ENCODE results near the gene SLC47A2. TPM values are rescaled to one million over a fixed set of nuclear protein-coding genes. Genes with fewer than 3 reads are reported as not detected.

SLC47A2 gene
- total RNA-seq, 1 donor from 2014 or later, result not detected

GRCh38 chr17:19753661-19754463 is 37.5 kb upstream of the SLC47A2 start:
- DNase-seq (ENCODE audit: low spot score in 2 of 2, unreplicated experiment in 2 of 2), result no peak
- TF ChIP-seq CTCF (IDR thresholded peaks at IDR 0.05; ENCODE audit: unreplicated experiment), result no peak
- no peaks in the 10 kb centered on the region for H3K36me3 Mint-ChIP-seq
- H3K4me1 Mint-ChIP-seq, result peaks cover 5% of the 10 kb centered on the region
- H3K27me3 Mint-ChIP-seq (ENCODE audit: low read depth), result no peaks in the 10 kb centered on the region
- no peak overlapping the region for H3K4me3 Mint-ChIP-seq
- H3K27ac Mint-ChIP-seq, result no peak overlapping the region
- no peaks in the 10 kb centered on the region for H3K9me3 Mint-ChIP-seq

DNA sequence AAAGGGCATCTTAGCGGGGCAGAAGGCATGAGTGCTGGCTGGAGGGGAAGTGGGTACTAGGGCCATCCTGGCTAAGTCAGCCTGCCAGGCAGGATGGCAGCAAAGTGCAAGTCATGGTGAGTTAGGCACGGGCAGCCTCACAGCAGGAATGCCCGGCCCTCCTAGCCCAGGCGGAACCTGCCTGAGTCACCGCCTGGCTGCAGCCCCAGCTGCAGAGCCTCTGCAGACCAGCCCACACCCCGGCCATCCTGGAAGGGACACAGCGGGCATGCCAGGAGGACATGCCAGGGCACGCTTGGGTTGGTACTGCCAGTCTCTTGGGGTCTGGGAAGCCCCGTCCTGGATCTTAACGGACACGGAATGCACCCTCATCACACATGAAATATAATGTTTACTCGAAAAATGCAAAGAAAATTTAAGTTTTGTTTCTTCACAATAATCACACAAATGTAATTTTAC is 36.7 kb upstream of the SLC47A2 start:
- Mint-ChIP-seq H3K9me3 (no peaks in the 10 kb centered on the region), H3K4me1 (peaks cover 5% of the 10 kb centered on the region), H3K27me3 (ENCODE audit: low read depth) (no peaks in the 10 kb centered on the region), H3K36me3 (no peaks in the 10 kb centered on the region), H3K27ac (no peak overlapping the region), H3K4me3 (no peak overlapping the region)
- no peak for TF ChIP-seq CTCF (IDR thresholded peaks at IDR 0.05; ENCODE audit: unreplicated experiment)
- DNase-seq (ENCODE audit: low spot score in 2 of 2, unreplicated experiment in 2 of 2), result no peak

GRCh38 chr17:19752216-19753050 is 36.0 kb upstream of the SLC47A2 start:
- Mint-ChIP-seq H3K27me3 (ENCODE audit: low read depth) (no peaks in the 10 kb centered on the region), H3K36me3 (no peaks in the 10 kb centered on the region), H3K9me3 (no peaks in the 10 kb centered on the region), H3K4me1 (peaks cover 5% of the 10 kb centered on the region), H3K27ac (no peak overlapping the region), H3K4me3 (no peak overlapping the region)
- no peak for DNase-seq (ENCODE audit: low spot score in 2 of 2, unreplicated experiment in 2 of 2)
- TF ChIP-seq CTCF (IDR thresholded peaks at IDR 0.05; ENCODE audit: unreplicated experiment), result no peak

GRCh38 chr17:19750835-19751234 is 34.5 kb upstream of the SLC47A2 start:
- Mint-ChIP-seq H3K9me3 (no peaks in the 10 kb centered on the region), H3K4me1 (no peaks in the 10 kb centered on the region), H3K4me3 (no peak overlapping the region), H3K27me3 (ENCODE audit: low read depth) (no peaks in the 10 kb centered on the region), H3K36me3 (no peaks in the 10 kb centered on the region), H3K27ac (no peak overlapping the region)
- TF ChIP-seq CTCF (IDR thresholded peaks at IDR 0.05; ENCODE audit: unreplicated experiment), result no peak
- no peak for DNase-seq (ENCODE audit: low spot score in 2 of 2, unreplicated experiment in 2 of 2)

- H3K27ac Mint-ChIP-seq, result no peak overlapping the region
- no peaks in the 10 kb centered on the region for H3K27me3 Mint-ChIP-seq (ENCODE audit: low read depth)
- DNase-seq (ENCODE audit: low spot score in 2 of 2, unreplicated experiment in 2 of 2), result no peak
- no peak for TF ChIP-seq CTCF (IDR thresholded peaks at IDR 0.05; ENCODE audit: unreplicated experiment)
- H3K9me3 Mint-ChIP-seq, result no peaks in the 10 kb centered on the region
- no peak overlapping the region for H3K4me3 Mint-ChIP-seq
- no peaks in the 10 kb centered on the region for H3K36me3 Mint-ChIP-seq
- no peaks in the 10 kb centered on the region for H3K4me1 Mint-ChIP-seq
Measured at GRCh38 chr17:19750020-19750572, 33.7 kb upstream of the SLC47A2 start.
